Stimulated activated CD8-positive, alpha-beta memory T cell treated with anti-CD3 and anti-CD28 coated beads, Interleukin-2, amount 100 ng/mL, for 48 hours (primary cell): ENCODE measurements around the gene TASOR2.

Experiments
- DNase-seq, 2 donors: peaks; one replicate each; pipeline ENCODE4 v3.0.0-alpha.2; 2020; ENCODE audit warnings: low read depth in 2 of 2

Gene TASOR2

DNA sequence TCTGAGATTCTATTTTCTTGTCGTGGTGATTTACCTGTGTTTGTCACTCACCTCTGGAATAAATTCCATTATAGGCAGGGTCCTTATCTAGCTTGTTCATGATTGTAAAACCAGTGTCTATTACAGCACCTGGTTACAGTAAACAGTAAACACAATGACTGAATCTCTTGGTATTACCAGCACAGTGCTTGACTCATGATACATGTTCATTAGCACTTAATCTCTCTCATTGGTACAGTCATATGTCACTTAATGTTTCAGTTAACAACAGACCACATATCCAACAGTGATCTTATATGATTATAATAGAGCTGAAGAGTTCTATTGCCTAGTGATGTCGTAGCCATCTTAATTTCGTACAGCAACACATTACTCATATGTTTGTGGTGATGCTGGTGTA is 1.6 kb upstream of the TASOR2 start:
- no peak for DNase-seq

DNA sequence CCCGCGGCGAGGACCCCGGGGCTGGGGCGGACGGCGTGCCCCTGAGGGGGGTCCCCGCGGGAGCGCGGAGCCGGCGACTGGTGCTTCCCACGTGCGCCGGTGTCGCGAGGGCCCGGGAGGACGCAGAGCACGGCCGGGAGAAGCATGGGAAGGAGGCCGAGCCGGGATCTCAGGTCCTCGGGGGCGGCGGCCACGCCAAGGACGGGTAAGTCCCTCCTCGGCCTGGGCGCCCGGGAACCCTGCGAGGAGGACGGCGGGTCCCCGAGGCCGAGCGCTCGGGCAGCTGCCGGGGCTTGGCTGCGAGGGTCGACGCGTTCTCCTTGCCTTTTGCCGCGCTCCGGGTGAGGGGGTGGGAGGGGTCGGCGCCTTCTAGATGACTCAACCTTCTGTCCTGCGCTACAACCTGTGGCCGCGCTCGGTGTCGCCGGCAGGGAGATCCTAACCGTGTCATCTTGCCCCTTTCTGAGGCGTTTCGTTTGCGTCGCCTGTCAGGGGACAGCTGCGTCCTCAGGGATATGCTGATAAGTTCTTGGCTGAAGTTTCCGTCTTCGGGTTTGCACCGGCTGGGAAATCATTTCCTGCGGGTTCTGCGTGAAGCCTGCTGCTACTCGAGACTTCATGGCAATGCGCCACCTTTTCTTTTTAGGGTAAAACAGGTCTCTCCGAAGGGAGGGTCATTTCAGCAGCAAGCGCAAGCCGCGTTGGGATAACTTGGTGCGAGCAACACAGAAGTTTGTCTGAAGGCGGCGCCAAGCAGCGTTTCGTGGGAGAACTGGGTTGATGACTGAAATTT is 529 bp downstream of the TASOR2 start:
- DNase-seq = peak; percentile 58 to 63

DNA sequence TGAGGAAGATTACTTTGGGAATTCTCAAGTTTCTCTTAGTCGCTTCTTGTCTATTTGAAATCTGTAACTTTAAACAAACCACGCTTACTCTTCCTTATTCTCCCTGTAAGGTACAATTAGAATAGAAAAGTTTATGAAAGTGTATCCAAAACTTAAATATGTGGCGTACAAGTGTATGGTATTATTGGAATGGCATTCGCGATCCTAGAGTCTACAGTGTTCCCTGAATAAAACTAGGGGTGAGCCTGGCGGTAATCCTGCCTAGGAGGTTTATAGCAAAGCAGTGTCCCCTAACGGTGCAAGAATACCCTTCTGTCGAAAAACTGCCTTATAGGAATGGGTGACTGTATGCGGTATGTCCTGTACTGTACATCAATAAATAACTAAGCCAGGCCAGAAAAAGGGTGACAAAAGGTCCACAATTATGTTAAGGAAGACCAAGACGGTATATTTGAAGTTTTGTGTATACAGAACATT is 1.2 kb downstream of the TASOR2 start:
- DNase-seq = no peak

DNA sequence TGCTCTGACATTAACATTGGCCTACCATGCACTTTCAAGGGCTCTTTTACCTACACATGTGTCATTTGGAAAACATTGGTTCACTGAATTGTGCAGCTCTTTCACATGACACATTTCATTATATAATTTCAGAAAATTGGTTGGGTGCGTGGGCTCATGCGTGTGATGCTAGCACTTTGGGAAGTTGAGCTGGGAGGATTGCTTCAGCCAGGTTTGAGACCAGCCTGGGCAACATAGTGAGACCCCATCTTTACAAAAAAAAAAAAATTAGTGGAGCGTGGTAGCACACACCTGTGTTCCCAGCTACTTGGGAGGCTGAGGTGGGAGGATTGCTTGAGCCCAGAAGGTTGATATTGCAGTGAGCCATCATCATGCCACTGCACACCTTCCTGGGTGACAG is 3.9 kb downstream of the TASOR2 start:
- no peak for DNase-seq

DNA sequence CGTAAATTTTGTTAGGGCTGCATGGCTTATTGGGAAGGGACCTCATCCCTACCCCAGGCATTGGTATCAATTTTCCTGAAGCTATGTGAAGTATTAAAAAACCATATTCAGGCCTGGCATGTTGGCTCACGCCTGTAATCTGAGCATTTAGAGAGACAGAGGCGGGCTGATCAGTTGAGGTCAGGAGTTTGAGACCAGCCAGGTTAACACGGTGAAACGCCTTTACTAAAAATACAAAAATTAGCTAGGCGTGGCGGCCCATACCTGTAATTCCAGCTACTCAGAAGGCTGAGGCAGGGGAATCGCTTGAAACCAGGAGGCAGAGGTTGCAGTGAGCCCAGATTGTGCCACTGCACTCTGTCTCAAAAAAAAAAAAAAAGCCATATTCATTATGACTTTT is 7.1 kb downstream of the TASOR2 start:
- DNase-seq = no peak

DNA sequence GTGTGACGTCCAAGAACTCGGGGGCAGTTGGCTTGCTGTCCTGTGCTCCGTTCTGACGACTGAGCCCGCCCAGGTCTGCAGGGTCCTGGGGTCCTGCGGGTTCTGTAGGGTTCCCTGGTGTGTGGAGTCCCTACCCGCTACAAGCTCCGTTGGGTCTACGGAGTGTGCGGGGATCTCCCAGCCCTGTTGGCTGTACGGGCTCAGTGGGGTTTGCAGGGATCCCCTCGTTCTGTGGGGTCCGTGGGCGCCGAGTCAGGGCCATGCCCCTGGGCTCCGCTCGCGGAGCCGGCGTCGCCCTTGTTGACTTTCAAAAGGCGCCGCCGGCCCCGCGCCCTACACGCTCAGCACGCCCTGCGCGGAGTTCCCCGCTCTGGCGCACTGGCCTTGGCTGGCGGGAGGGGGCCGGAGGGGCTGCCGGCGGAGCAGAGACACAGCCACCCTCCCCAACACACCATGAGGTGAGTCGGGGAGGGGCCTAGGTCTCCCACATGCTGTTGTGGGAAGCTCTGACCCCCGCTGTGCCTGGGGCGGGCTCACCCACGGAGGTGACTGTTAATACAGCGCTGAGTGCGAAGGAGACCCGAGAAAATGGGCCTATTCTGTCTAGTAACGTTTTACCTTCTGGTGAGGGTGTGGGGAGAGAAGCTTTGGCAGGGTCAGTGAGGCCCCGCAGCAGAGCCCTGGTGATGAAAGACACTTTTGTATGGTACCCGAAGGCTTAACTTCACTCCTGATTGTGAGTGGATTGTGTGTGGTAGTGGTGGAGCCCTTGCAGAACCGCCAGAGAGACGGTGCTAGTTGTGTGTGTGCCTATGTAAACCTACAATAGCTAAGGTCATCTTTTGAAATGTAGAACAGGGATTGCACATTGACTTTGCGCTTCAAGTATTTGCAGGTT is 8.1 kb downstream of the TASOR2 start:
- peak; percentile 51 to 60 for DNase-seq

DNA sequence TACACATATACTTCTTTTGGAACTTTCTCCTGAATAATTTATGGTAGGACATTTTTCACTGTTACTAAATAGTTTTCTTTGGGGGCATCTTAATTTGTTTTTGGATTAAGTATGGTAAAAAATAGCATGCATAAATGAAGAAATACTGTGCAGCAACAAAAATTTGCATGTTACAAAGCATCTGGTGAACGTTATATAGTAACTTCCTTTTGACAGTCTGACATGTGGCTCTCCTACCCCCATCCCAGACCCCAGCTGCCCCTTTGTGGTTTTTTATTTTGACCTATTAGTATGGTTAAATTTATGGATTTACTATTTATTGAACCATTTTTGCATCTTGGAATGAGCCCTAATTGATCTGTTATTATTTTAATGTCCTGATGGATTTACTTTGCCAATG is 9.9 kb downstream of the TASOR2 start:
- DNase-seq = no peak

DNA sequence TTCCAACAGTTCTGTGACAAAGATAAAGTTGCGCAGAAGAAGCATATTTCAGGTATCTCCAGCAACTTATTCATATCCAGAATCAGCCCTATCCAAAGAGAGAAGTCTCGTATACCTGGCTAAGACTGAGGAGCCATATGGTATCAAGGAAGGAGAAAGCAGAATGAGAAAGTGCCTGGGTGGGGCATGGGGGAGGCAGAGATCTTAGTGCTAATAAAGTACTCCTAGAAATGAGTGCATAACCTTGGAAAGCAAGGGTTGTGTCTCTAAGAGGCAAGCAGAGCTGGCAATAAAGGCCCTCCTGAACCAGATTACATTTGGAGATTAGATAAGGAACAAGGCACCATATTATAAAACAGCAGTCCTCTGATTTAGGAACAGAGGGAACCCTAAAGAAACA is 12.7 kb downstream of the TASOR2 start:
- no peak for DNase-seq

DNA sequence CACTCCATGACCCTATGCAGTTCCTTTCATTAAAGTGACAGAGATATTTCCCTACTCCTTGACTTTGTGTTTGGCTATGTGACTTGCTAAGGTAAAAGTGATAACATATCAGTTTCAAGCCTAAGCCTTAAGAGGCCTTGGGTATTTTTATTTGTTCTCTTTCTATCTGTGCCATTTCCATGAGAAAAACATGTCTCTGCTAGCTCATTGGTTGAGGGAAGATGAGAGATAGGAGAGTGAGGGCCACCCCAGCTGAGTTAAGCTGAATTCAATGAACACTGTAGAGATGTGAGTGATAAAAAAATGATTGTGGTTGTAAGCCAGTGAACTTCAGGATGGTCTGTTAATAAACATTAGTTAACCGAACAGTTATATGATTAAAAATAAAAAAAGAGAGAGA is 13.4 kb downstream of the TASOR2 start:
- no peak for DNase-seq

DNA sequence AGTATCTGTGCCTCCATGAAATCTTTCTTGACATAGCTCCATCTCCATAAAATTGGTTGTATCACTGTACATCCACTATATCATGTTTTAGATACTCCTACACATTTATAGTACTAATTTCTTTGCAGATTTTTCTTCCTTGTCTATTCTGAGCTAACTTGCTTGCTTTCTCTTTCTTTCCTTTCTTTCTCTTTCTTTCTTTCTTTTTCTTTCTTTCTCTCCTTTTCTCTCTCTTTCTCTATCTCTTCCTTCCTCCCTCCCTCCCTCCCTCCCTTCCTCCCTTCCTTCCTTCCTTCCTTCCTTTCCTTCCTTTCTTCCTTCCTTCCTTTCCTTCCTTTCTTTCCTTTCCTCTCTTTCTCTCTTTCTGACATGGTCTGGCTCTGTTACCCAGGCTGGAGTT is 23.7 kb downstream of the TASOR2 start:
- DNase-seq = no peak

DNA sequence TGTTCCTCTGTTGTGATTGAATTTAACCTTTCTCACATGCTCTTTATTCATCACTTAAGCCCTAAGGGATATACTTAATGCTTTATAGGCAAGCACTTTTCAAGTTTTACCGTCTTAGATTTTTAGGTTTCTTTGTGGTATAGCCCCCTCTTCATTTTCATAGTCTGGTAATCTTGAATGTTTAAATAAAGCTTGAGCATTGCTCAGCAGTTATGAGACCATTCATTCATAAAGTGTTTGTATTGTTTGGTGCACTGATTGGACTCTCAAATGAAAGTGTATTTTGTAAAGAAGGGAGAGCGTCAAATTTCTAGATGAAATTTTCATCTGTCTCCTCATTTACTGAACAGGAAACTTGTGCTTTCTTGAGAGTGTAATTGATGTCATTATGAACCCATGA is 25.2 kb downstream of the TASOR2 start:
- no peak for DNase-seq

DNA sequence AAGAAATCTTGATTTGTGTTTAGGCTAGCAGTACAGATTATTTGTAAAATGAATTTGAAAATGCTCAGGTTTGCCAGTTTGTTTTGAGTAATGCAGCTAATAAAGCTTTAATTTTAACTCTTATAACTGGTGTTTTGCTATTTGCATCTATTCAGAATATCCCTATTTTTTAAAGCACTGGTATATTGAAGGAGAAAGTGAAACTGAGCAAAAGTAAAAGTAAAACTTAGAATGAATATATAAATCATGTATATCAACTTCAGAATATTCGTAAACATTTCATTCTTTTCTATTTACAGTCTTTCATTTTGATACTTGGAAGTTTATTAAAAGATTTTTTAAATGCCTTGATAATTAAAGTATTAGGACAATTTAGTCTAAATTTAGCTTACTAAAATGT is 26.2 kb downstream of the TASOR2 start:
- no peak for DNase-seq

DNA sequence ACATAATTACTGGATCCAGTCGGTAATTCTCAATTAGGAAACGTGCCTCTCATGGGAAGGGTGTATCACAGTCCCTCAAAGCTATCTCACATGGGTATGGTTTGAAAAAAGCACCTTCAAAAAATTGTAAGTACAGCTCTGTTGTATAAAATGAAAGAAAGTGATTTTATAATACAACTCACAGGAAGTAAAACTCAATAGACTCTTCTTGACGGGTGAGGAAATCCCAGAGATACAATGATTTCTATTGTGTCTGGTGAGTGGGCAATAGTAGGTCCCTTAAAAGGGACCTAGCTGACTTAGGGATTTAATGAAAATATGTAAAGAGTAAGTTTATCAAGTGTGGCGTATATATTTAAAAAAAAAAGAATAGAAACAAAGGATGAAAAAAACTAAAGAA is 27.0 kb downstream of the TASOR2 start:
- DNase-seq = no peak

DNA sequence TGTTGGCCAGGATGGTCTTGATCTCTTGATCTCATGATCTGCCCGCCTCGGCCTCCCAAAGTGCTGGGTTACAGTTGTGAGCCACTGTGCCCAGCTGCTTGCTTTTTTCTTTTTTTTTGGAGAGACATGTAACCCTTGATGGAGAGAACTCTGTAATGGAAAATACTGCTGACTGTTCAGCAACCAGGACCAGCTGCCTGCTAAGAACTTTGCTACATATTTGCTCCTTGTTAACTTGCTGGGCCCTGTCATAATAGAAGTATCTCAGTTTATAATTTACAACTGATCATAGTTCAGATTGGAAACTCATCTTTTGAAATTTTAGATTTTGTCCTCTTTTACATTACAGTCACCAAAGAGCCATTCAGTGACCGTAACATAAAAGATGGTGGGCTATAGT is 34.9 kb downstream of the TASOR2 start:
- no peak for DNase-seq

DNA sequence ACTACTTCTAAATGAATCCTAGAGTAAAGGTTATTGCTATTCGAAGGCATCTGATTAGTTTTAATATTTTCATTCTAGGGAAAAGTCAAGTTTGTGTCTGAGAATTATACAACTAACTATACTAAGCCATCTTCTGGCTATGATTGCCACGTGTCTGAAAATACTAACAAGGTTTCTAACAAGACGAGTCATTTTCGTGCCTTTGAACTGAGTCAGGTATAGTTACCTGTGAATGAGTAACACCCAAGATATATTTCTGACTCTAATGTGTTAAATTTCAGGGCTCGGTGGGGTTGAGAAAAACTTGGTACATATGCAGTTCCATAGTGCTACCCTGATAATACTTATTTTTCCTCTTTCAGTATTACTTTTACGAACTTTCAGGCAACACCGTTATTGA is 35.5 kb downstream of the TASOR2 start:
- no peak for DNase-seq

DNA sequence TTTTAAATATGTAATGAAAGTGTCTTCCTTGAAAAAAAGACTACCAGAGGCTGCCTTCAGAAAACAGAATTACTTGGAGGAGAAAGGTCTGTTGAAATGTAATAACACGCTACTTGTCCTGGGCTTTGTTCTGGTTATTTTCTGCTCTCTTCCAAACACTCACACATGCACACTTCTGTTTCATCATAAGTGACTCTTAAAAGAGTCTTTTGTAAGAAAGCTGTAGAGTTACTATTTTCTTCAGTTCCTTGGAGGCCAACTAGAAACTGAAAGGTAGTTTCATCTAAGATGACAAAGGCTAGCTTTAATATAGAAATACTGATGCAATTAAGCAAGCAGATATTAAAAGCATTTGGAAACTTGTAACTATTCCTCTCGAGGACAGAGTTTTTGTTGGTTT is 39.1 kb downstream of the TASOR2 start:
- DNase-seq = no peak

DNA sequence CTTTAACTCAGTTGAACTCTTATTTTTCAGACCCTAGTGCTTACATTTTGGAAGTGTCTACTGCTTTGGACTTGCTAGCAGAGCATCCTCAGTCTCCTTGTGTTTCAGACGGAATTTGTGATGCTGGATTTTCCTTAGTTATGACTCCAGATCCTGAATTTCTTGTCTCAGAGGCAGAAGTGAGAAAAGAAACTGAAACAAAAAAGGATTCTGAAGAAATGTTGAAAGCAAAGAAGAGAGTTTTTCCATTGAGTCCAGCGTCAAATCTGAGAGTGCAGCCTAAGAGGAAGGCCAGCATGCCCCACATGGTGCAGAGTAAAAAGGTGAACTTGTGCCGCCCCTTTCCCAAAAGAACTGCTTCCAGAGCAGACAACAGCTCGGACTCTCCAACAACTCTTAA is 46.1 kb downstream of the TASOR2 start:
- no peak for DNase-seq

DNA sequence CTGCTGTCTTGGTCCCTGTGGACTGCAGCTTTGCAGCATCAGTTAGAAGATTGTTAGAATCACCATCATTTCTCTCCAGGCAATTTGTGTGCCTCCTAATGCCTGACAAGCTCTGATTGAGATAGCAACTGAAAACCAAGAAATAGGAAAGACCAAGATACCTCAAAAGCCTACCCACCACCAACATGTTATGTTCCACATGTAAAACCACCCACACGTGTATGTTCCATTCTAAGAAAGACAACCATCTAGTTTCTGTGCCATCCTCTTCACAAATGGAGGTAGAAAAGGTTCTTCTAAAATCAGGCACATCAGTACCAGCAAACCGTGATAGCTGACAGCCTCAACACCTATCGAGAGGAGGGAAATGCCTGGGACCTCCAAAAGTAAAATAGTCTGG is 46.9 kb downstream of the TASOR2 start:
- DNase-seq = no peak

DNA sequence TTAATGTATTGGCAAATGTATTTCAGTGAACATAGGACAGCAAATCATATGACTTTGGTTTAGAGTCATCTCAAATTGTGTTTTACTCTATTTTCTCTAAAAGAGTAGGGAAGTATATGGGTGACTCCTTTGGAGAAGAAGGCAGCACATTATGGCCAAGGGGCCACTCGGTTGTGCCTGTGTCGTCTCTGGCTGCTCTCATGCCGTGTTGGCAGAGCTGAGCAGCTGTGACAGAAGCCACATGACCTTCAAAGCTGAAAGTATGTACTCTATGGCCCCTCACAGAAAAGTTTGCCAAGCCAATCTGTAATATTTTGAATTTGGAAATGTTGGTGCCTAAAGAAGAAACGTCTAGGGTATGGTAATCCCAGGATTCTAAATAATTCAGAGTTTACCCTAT is 47.5 kb downstream of the TASOR2 start:
- DNase-seq = no peak
